Islet precursor cell (in vitro differentiated cells): ENCODE data around the gene GSG1L.

Experiments
- DNase-seq: peaks from one replicate; pipeline ENCODE4 v3.0.0-alpha.2; 2018

The GSG1L gene

DNA sequence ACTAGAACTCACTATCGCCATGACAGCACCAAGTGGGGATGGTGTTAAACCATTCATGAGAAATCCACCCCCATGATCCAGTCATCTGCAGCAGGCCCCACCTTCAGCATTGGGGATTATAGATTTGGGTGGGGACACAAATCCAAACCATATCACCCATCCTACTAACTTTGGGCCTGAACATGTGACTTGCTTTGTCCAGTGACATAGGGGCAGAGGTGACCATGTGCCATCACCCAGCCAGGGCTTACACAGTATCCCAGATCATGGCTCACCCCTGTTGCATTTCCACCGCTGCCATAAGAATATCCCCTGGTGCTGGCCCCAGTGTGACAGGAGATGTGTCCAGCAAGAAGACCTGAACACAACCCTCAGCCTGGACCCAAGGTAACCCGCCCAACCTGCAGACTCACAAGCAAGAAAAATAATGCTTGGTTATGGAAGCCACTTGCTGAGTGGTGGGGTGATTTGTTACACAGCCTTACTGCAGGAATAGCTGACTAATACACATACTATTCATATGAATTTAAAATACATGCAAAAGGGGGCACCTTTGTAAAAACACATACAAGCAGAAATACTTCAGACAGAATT is 130.9 kb downstream of the GSG1L start:
- no peak for DNase-seq

DNA sequence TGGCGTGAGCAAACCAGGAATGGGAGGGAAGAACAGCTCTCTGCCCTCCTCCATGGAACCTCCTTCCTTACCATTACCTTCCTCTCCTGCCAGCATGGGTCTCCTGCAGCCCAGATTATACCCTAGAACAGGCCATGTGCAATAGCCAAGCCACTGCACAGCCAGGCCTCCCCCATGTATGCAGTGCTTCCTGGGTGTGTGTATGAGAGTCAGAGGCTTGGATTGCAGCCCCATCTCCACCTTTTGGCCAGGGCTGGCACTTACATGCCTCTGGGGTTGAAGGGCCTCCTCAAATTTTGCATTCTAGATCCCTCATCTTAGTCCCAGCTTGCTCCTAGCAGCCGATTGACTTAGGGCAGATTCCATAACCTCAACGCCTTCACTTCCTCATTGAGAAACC is 133.7 kb downstream of the GSG1L start:
- DNase-seq = no peak

DNA sequence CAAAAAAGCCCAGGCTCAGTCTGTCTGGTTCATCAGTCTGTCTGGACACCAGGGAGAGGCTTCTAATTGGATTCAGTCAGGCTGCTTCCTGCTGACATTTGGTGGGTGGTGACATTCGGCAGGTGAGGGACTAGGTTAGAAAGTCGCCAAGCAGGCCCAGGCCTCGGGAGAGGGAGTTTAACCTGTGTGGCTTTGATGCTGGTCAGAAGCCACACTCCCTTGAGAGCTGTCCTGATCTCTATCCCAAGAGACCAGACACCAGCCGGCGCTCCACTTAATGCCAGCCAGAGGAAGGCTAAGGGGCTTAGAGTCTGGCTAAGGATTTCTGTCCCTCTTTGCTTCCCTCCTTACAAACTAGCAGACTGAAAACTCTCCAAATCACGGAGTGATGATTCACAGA is 135.0 kb downstream of the GSG1L start:
- DNase-seq = peak; percentile 75

DNA sequence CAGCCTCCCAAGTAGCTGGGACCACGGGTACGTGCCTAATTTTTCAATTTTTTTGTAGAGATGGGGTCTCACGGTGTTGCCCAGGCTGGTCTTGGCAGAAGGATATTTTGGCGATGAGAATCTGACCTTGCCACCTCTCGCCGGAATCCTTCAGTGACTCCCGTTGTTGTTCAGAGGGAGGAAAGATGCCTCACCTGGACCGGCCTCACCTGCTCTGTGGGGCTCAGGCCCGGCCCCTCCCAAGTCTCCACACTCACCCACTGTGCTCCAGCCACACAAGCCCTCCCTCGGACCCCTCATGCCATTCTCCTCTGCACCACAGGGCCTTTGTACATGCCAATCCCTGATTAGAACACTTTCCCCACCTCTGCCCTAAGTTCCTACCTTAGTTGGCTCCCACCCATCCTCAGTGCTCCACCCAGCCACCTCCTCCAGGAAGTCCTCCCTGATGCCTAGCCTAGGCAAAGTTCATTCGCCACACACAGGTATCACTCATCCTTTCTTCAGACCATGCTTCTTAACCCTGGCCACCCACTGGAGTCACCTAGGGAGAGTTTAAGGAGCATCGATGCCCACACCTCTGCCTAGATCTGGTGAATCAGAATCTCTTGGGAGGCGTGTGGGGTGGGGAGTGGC is 136.1 kb downstream of the GSG1L start:
- no peak for DNase-seq

DNA sequence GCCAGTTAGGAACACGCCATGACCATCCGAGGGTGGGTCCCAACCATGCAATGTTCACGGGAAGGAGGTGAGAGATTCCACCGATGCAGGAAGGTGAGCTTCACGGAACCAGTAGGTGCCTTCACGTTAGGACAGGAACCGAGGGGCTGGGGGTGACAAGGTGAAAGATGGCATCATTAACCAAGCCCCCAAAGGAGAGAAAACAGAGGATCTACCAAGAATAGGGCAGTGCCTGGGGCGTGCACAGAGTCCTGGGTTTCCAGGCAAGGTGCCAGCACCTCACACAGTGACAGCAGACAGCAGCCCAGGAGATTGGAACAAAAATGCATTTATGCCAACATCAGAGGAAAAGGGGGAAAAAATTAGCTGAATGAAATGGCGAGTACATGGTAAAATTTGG is 137.9 kb downstream of the GSG1L start:
- DNase-seq = no peak

DNA sequence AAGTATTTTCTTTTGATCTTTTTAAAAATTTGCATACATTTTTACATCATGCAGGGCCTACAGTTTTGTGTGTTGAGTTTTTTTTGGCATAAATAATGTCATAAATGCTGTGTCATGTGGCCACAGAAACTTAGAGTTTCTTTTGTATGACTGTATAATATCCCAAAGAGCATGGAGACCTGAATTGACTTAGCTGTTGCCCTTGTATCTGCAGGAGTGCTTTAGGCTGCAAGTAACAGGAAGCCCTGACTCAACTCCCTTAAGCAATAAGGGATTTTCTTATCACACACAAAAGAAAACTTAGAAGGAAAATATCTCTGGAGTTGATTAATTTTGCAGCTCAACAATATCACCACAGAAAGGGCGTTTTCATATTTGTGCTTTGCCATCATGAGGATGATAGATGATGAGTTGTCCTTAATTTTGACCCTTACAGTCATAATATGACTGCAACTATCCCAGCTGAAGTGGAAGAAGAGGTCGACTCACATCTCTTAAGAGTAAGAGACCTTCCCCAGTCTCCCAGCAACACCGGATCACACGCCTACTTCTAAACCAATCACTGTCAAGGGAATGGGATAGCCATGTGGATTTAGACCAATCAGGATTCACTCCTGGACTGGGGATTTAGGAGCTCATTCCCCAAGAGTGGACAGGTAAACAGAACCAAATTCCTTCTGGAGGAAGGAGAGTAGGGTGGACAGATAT is 138.9 kb downstream of the GSG1L start:
- no peak for DNase-seq

DNA sequence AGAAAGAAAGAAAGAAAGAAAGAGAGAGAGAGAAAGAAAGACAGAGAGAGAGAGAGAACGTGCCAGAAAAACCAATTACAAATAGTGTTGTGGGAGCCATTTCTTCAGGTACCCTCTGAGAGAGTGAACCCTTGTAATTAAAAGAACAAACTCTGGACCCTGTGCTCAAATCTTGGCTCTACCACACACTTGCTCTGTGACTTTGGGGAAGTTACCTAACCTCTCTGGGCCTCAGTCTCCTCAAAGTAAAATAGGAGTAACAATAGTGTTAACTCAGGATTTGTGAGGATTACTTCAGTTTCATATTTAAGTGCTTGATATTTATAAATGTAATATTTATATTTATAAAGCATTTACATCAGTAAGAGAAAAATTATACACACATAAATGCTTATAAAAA is 139.8 kb downstream of the GSG1L start:
- DNase-seq = no peak

DNA sequence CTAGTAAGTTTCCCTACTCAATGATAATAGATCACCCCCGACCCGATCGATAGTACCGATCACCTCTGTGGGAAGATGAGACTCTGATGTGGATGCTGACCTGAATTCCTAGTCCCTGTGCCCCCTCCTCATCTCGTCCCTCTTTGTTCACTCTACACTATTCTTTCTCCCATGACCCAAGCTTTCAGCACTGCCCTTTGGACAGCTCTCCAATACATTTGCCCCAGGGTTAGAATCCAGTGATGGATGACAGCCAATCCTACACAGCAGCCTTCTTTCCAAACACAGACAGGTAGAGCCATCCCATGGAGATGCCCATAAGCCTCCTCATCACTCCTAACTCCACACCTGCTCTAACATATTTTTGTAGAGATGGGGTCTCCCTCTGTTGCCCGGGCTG is 141.1 kb downstream of the GSG1L start:
- DNase-seq = no peak

DNA sequence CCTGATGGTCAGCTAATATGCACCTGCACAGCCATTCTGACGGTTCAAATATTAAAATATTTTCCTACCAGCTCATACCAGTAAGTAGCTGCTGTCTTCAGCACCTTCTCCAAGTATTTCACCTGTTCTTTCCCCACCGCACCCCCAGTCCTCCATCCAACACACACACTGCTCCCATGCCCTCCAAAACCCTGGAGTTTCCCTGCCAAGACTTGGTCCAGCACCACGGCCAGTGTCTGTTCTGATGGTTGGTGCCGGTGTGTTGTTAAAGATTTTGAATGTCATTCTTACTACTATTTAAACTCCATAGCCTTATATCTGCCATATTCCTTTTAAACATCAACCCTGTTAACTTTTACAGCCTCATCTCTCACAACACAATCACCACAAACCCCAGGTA is 142.4 kb downstream of the GSG1L start:
- DNase-seq = no peak

DNA sequence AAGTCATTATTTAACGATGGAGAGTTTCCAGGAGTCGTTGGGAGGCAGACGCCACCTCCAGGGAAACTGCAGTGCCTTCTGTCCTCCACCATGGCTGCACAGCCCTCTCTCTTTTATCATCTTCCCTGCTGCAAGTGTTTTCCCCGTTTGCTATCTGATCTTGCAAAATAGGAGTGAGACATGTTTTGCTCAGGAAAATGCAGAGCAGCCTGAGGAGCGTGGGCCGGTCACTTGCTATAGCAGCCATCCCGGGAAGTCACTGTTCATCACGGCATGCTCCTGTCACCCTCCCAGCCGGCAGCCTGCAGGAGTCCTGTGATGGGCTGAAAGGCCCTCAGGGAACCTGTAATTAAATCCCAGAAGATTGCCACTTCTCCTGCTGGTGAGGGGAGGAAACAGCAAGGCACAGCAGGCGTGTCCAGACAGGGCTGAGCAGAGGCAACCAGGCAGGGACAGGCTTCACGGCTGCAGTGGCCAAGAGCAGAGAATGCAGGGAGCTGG is 143.1 kb downstream of the GSG1L start:
- peak; percentile 92 for DNase-seq

DNA sequence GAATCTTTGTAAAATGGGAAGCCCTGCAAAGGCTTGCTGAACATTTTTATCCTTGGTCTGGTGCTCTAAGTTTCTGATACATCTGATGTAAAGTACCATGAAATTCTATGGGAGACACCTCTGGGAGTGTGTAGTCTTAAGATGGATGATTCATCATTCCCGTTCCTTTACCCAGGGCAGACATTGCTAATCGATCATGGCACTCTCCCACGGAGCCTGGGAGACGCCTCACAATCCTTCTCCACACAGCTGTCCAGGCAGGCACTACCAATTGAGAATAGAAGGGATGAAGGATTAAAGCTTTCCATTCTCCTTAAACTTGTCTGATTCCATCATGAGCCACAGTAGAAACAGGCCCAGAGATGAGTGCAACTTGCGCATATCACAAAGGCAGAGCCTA is 144.8 kb downstream of the GSG1L start:
- no peak for DNase-seq

DNA sequence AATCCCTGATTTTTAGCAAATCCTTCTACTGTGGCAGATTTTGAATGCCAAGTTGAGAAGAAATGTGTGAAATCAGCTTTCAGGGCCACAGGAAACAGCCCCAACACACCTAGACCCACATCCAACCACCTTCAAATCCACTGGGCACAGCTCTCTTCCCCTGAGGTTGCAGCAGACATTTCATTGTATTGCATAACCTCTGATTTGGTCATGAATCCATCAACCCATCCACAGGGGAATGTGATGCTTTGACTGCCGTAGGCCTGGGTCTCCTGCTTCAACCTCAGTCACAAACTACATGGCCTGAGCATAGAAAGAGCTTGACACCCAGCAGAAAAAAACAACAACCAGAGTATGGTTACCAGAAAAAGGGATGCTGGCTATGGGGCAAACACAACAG is 145.6 kb downstream of the GSG1L start:
- no peak for DNase-seq

DNA sequence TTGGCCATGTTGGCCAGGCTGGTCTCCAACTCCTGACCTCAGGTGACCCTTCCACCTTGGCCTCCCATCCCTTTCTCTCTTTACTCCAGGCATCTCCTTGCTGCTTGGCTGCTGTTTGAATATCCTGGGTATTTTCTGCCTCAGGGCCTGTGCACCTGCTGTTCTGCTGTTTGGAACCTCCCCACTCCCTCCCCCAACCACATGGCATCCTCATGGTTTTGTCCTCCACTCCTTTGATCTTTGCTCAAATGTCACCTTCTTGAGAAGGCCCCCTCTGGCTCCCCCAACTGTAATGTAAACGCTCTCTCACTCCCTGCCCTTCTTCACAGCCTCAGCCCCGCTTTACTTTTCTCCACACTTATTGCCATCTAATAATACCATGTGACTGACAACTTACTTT is 152.0 kb downstream of the GSG1L start:
- no peak for DNase-seq

DNA sequence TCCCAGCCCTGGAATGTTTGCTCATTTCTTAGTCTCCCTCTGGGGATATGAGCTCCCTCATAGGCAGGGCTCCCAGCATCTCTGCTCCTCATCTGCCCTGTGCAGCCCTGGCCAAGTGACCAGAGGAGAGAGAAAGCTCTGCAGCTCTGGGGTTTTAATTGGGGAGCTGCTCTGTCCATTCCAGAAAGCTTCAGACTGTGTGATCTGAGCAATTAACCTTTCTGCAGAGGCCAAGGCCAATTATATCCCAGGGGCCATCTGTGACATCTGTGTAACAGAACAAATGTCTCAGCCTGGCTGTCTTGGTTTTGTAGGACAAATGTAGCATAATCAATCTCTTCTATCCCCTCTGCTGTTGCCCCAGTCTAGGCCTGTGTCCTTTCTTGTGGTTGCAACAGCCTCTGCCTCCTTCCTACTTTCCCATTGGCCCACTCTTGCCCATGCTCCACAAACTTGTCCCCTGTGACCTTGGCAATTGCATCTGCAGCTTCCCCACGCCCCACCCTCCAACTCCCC is 156.0 kb downstream of the GSG1L start:
- DNase-seq = no peak

DNA sequence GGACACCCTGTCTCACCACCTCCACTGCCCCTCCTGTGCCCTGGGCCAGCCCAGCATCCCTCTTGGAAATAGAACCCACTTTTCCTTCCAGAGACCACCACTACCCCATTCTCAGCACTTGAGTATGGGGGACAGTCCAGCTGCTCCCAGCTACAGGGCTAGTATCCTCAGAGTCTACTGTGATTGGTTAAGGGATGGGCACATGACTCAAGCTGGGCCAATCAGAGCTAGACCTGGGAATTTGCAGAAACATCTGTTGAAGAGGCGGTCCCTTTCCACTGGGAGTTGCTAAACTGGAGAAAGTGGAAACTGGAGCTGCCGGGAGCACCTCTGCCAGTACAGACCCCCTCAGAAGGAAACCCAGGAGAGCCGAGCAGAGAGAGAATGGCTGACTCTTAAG is 156.6 kb downstream of the GSG1L start:
- no peak for DNase-seq

DNA sequence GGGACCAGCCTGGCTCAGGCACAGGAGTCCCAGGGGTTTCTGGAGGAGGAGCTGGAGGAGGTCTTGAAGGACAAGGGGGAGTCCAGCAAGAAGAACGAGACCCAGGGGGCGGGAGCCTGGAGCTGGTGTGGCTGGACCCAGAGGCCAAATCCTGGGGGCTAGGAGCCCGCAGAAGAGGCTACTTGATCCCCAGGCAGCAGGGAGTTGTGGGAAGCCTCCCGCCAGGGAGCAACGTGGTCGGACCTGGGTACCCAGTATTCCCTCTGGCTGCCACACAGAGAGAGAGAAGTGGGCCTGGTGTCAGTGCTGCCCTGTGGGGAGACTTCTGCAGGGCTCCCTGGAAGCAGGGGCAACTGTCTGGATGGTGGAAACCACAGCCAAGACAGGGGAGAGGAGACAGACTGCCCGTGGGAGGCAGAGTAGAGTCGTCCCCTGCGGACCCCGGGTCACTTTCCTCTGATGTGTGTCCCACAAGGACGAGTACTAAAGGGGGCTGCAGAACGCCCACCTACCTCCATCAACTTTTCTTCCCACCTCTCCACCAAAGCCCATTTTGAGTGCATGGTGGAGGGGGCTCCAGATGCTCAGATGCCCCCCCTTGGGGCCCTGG is 160.4 kb downstream of the GSG1L start:
- DNase-seq = no peak

DNA sequence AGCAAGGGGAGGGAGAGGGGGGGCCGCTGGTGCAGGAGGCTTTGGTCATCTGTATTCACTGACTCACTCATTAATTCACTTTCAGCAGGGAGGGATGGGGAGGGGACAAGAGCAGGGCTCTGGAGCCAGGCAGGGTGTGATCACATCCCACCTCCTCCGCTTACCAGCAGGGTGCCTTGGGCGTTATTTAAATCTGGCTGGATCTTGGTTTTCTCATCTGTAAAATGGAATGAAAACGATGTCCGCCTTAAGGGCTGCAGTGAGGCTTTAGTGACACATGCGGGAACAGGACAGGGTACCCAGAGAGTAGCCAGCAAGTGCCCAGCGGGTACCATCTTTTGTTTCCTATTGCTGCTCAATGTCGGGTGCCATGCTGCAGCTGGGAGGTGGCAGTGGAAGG is 161.0 kb downstream of the GSG1L start:
- no peak for DNase-seq

DNA sequence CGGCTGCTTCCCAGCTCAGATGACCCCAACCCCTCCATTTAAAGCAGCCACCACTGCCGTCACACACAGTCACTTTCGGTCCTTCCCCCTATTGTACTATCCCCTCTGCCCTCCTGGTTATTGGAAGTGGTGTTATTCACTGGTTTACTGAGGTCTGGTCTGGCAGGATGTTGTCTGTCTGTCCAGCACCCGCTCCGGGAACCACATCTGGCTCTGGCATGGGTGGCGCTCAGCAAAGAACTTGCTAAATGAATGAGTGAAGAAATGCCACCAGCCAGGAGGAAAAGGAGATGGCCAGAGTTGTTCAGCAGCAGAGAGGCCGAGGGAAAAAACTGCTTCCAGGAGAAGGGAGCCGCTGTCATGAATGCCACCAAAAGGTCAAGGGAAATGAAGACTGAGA is 161.6 kb downstream of the GSG1L start:
- no peak for DNase-seq

DNA sequence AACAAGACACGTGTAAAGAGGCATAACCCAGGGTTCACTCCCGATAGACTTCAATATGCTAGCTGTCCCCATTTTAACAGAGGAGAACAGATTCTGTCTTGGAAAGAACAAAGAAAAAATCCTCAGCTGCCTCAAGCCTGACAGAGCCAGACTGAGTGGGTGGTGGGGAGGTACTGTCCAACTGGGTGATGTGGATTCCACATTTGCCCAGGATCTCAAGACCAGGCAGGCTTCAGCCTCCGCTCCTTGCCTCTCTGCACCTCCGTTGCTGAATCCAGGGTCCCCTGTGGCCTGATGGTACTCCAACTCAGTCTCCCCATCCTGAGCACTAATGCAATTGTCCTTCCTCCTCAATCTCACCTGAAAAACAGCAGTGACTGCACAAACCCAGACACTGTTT is 163.8 kb downstream of the GSG1L start:
- DNase-seq = no peak

DNA sequence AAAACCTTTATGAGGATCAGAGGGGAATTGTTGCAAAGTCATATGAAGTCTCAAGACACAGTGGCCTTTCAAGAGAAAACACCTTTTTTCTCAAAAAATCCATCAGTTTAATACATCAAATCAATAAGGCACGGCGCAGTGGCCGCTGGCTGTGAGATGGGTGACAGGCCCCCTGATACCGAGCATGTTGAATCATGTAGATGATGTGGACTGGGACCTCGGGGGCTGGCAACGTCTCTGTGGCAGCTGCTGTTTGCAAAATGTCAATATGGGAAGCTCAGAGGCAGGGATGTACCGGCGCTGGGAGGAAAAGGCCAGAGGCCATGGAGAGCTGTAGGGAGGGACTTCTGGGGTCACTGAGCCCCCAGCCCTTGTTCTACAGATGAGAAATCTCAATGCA is 169.1 kb downstream of the GSG1L start:
- no peak for DNase-seq

DNA sequence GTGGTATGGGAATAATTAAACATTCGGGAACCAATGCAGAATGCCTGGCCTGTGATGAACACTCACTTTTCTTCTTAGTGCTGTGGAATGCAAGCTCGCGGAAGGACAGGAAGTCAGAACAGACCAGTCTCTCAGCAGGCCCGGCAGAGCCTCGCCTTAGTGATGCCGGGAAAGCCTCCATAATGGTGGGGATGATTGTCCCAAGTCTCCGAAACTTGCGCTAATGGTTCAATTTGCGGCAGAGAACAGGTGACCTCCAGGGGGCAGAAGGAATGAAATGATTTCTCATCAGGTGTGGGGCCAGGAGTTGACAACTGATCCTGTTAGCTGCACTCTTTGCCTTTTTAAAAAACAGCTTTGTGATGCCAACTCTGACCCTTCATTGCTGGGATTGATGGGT is 170.6 kb downstream of the GSG1L start:
- peak; percentile 71 for DNase-seq

DNA sequence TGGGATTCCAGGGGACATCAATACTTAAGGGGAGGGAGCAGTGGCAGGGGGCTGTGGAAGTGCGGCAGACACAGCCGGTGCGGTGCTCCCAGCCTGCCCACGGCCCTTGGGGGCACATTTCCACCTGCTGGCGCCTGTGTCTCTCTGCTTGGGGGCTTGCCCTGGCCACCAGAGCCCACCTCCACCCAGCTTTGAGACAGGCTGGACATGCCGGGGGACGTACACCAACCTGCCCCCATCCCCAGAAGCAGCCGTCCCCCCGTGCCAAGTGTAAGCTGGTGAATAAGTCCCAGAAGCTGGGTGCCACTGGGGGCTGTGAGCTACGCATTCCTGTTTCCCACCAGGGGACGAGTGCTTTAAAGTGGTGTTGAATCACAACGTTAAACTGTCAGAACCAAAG is 172.6 kb downstream of the GSG1L start:
- DNase-seq = no peak

DNA sequence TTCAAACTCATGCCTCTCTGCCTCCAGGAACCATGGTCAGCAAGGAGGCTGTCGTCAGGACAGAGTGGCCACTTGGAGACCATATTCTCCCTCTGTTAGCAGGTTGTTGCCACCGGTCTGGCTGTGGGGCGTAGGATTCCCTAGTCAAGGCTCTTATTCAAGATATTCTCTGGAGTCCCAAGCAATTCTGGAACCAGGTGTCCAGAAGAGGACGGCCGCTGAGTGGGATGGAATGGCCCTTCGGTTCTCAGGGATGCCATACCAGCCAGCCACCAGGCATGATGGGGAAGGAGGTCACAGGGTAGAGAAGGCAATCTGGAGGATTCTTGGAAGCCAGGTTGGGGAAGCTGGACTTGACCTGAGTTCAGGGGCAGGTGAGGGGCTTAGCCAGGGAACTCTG is 173.5 kb downstream of the GSG1L start:
- DNase-seq = no peak

DNA sequence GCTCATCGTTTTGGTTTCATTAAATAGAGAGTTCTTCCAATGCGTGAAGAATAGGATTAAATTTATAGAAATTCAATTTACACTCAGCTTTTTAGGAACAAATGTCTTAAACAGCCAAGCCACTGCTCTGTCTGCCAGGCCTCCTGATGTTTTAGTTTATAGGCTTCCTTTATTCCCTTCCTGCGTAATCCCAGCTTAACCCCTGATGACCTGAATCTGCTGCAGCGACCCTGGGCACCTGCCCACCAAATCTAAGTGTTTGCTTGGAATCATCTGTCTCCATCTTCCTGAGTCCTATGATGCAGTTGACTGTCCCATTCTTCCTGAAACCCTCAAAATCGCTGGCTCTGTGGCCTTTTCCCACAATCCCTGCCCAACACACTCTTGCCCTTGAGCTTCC is 179.9 kb downstream of the GSG1L start:
- no peak for DNase-seq
